ENCODE measurements around the gene RPL35A. TPM values are rescaled to one million over a fixed set of nuclear protein-coding genes. Genes with fewer than 3 reads are reported as not detected.
A peak's percentile ranks its signal among the peaks of the same experiment; 100 is the strongest.

Gene RPL35A
- total RNA-seq, 1 experiment from 2014 or later = 875 TPM

GRCh38 chr3:197949191-197949777 lies 706 bp upstream of the RPL35A start:
- Histone ChIP-seq H2AFZ (ENCODE audit: low read length) (peak overlapping the region; percentile 63), H4K20me1 (ENCODE audit: low read length) (peaks cover 36% of the 10 kb centered on the region)
- TF ChIP-seq CTCF (conservative IDR thresholded peaks at IDR 0.05; ENCODE audit: low read depth, low read length) (no peak), EZH2 (IDR thresholded peaks at IDR 0.05; ENCODE audit: low read length, unreplicated experiment) (no peak), EZH2phosphoT487 (IDR thresholded peaks at IDR 0.05; ENCODE audit: borderline replicate concordance, low read length) (no peak)

DNA sequence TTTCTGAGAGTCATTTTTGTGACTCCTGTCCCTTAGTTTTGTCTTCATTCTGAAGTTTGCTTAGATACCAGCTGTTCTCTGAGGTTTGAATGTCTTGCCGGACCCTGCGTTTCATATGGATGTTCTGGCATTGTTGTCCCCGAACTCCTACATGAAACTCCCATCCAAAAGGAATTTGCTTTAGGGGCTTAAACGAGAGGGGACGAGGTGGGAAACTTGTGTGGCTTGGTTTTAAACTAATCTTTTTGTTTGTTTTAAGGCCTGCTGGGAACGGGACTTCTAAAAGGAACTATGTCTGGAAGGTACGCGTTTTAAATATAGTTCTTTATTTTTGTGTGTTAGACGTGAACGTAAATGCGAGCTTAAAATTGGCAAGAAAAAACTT lies 679 bp downstream of the RPL35A start:
- H2AFZ ChIP-seq (ENCODE audit: low read length) = no peak overlapping the region
- BruUV-seq (replicated peaks) = no TSS peak
- intact Hi-C loops (cut with micrococcal nuclease) = loop anchor here (1.0 kb wide), 1 partner anchor 9 kb away; a partner anchor contains a TSS
- no peaks in the 10 kb centered on the region for H3K27me3 ChIP-seq (ENCODE audit: low read length)
- H3K79me2 ChIP-seq (ENCODE audit: low read length) = peaks cover 50% of the 10 kb centered on the region
- no peak for DNase-seq
- no peaks in the 10 kb centered on the region for H3K9me3 ChIP-seq (ENCODE audit: low read length)
- peak overlapping the region; percentile 79 for H3K27ac ChIP-seq (ENCODE audit: low read length)
- H3K36me3 ChIP-seq (ENCODE audit: low read depth, low read length) = peaks cover 49% of the 10 kb centered on the region
- peak overlapping the region; percentile 98 for H3K9ac ChIP-seq (ENCODE audit: low read length)
- ATAC-seq = no peak
- peaks cover 50% of the 10 kb centered on the region for H4K20me1 ChIP-seq (ENCODE audit: low read length)
- H3K4me1 ChIP-seq (ENCODE audit: insufficient read depth, low read length) = peaks cover 18% of the 10 kb centered on the region
- TF ChIP-seq EZH2 (IDR thresholded peaks at IDR 0.05; ENCODE audit: low read length, unreplicated experiment) (no peak), CTCF (conservative IDR thresholded peaks at IDR 0.05; ENCODE audit: low read depth, low read length) (no peak), EZH2phosphoT487 (IDR thresholded peaks at IDR 0.05; ENCODE audit: borderline replicate concordance, low read length) (no peak)
- no peaks in the 10 kb centered on the region for H3K9me2 ChIP-seq (replicated peaks; ENCODE audit: low read length)
- ChIA-PET POLR2A (ENCODE audit: unreplicated experiment) (no interaction called here), CTCF (no interaction called here)
- H3K4me2 ChIP-seq (ENCODE audit: low read length) = peak overlapping the region; percentile 88
- peak overlapping the region; percentile 92 for H3K4me3 ChIP-seq (ENCODE audit: low read length)
- peaks cover 19% of the 10 kb centered on the region for H3F3A ChIP-seq (ENCODE audit: low read length, unreplicated experiment)

More at GRCh38 chr3:197949191-197949777, 706 bp upstream of the RPL35A start:
- peak overlapping the region; percentile 79 for H3K27ac ChIP-seq (ENCODE audit: low read length)
- no peak for ATAC-seq
- H3K9me3 ChIP-seq (ENCODE audit: low read length) = no peaks in the 10 kb centered on the region
- H3K4me3 ChIP-seq (ENCODE audit: low read length) = peak overlapping the region; percentile 92
- no peaks in the 10 kb centered on the region for H3K27me3 ChIP-seq (ENCODE audit: low read length)
- POLR2A ChIA-PET (ENCODE audit: unreplicated experiment) = no interaction called here
- TSS peak; percentile 87 for BruUV-seq (replicated peaks)
- H3F3A ChIP-seq (ENCODE audit: low read length, unreplicated experiment) = peaks cover 12% of the 10 kb centered on the region
- CTCF ChIA-PET = no interaction called here
- intact Hi-C loops (cut with micrococcal nuclease) = no loop called here
- H3K9ac ChIP-seq (ENCODE audit: low read length) = peak overlapping the region; percentile 98
- peaks cover 18% of the 10 kb centered on the region for H3K4me1 ChIP-seq (ENCODE audit: insufficient read depth, low read length)
- no peak for DNase-seq
- H3K9me2 ChIP-seq (replicated peaks; ENCODE audit: low read length) = no peaks in the 10 kb centered on the region
- H3K36me3 ChIP-seq (ENCODE audit: low read depth, low read length) = peaks cover 35% of the 10 kb centered on the region
- peak overlapping the region; percentile 88 for H3K4me2 ChIP-seq (ENCODE audit: low read length)
- H3K79me2 ChIP-seq (ENCODE audit: low read length) = peaks cover 43% of the 10 kb centered on the region

GRCh38 chr3:197951392-197951990 lies 1.5 kb downstream of the RPL35A start:
- peak overlapping the region; percentile 88 for H3K4me2 ChIP-seq (ENCODE audit: low read length)
- BruUV-seq (replicated peaks) = no TSS peak
- H3K27me3 ChIP-seq (ENCODE audit: low read length) = no peaks in the 10 kb centered on the region
- DNase-seq = no peak
- peaks cover 18% of the 10 kb centered on the region for H3K4me1 ChIP-seq (ENCODE audit: insufficient read depth, low read length)
- H3K4me3 ChIP-seq (ENCODE audit: low read length) = peak overlapping the region; percentile 92
- no peaks in the 10 kb centered on the region for H3K9me3 ChIP-seq (ENCODE audit: low read length)
- peaks cover 53% of the 10 kb centered on the region for H4K20me1 ChIP-seq (ENCODE audit: low read length)
- ChIA-PET POLR2A (ENCODE audit: unreplicated experiment) (no interaction called here), CTCF (no interaction called here)
- no peak for TF ChIP-seq EZH2 (IDR thresholded peaks at IDR 0.05; ENCODE audit: low read length, unreplicated experiment)
- no peak for TF ChIP-seq CTCF (conservative IDR thresholded peaks at IDR 0.05; ENCODE audit: low read depth, low read length)
- no peak for TF ChIP-seq EZH2phosphoT487 (IDR thresholded peaks at IDR 0.05; ENCODE audit: borderline replicate concordance, low read length)
- H3K9me2 ChIP-seq (replicated peaks; ENCODE audit: low read length) = no peaks in the 10 kb centered on the region
- no peak overlapping the region for H2AFZ ChIP-seq (ENCODE audit: low read length)
- peaks cover 57% of the 10 kb centered on the region for H3K36me3 ChIP-seq (ENCODE audit: low read depth, low read length)
- no peak overlapping the region for H3K27ac ChIP-seq (ENCODE audit: low read length)
- intact Hi-C loops (cut with micrococcal nuclease) = no loop called here
- peaks cover 25% of the 10 kb centered on the region for H3F3A ChIP-seq (ENCODE audit: low read length, unreplicated experiment)
- peaks cover 50% of the 10 kb centered on the region for H3K79me2 ChIP-seq (ENCODE audit: low read length)
- no peak for ATAC-seq
- H3K9ac ChIP-seq (ENCODE audit: low read length) = peak overlapping the region; percentile 98
